Stimulated activated CD8-positive, alpha-beta memory T cell treated with anti-CD3 and anti-CD28 coated beads, Interleukin-4, amount 100 ng/mL, for 4 hours (primary cell): Measurements from ENCODE around the gene PPP2R3A.
"Not testable (repeated sequence)": the region's sequence is repeated elsewhere in the genome, so short reads cannot be mapped to it uniquely, and the experiment has no call there.

ENCODE experiments used
- DNase-seq, 2 donors: peaks; one replicate each; pipeline ENCODE4 v3.0.0-alpha.2; 2020; ENCODE audit warnings: low read depth in 2 of 2, low spot score in 1 of 2

Gene PPP2R3A

GRCh38 chr3:136146981-136147729 is 181.6 kb downstream of the PPP2R3A start:
- DNase-seq, result no peak

GRCh38 chr3:136149667-136150066 is 184.1 kb downstream of the PPP2R3A start:
- no peak for DNase-seq

GRCh38 chr3:136151219-136151618 is 185.7 kb downstream of the PPP2R3A start:
- no peak for DNase-seq

- DNase-seq, result no peak
Observed at GRCh38 chr3:136152176-136152843, 186.8 kb downstream of the PPP2R3A start.

GRCh38 chr3:136152963-136153362 is 187.4 kb downstream of the PPP2R3A start:
- no peak for DNase-seq

GRCh38 chr3:136161516-136161915 is 196.0 kb downstream of the PPP2R3A start:
- DNase-seq, result no peak

GRCh38 chr3:136162322-136162721 is 196.8 kb downstream of the PPP2R3A start:
- DNase-seq, result no peak

GRCh38 chr3:136163607-136164006 is 198.1 kb downstream of the PPP2R3A start:
- not testable (repeated sequence) for DNase-seq

GRCh38 chr3:136166507-136166906 is 201.0 kb downstream of the PPP2R3A start:
- no peak for DNase-seq

- DNase-seq, result not testable (repeated sequence)
Observed at GRCh38 chr3:136168236-136168635, 202.7 kb downstream of the PPP2R3A start.

- DNase-seq, result no peak
Observed at GRCh38 chr3:136171097-136171542, 205.6 kb downstream of the PPP2R3A start.

- DNase-seq, result no peak
Observed at GRCh38 chr3:136173939-136174490, 208.5 kb downstream of the PPP2R3A start.

GRCh38 chr3:136177876-136178275 is 212.3 kb downstream of the PPP2R3A start:
- DNase-seq, result no peak

GRCh38 chr3:136181741-136182140 is 216.2 kb downstream of the PPP2R3A start:
- DNase-seq, result no peak

GRCh38 chr3:136184703-136185102 is 219.2 kb downstream of the PPP2R3A start:
- DNase-seq, result no peak

GRCh38 chr3:136186344-136186743 is 220.8 kb downstream of the PPP2R3A start:
- DNase-seq, result no peak

GRCh38 chr3:136186846-136187245 is 221.3 kb downstream of the PPP2R3A start:
- DNase-seq, result no peak

- no peak for DNase-seq
Observed at GRCh38 chr3:136187868-136188267, 222.3 kb downstream of the PPP2R3A start.

GRCh38 chr3:136189043-136189442 is 223.5 kb downstream of the PPP2R3A start:
- no peak for DNase-seq

- no peak for DNase-seq
Observed at GRCh38 chr3:136189859-136190617, 224.5 kb downstream of the PPP2R3A start.

GRCh38 chr3:136192195-136192594 is 226.7 kb downstream of the PPP2R3A start:
- not testable (repeated sequence) for DNase-seq
